Measurements from ENCODE around the gene SMC3.
"Not testable (repeated sequence)": the region's sequence is repeated elsewhere in the genome, so short reads cannot be mapped to it uniquely, and the experiment has no call there.

SMC3 gene

GRCh38 chr10:110591760-110592159 is 24.3 kb downstream of the SMC3 start:
- no peak for DNase-seq

- DNase-seq = no peak
Measured at GRCh38 chr10:110597476-110597875, 30.0 kb downstream of the SMC3 start.

- DNase-seq = peak; percentile 90
Measured at GRCh38 chr10:110600487-110601101, 33.1 kb downstream of the SMC3 start.

- no peak for DNase-seq
Measured at GRCh38 chr10:110601581-110601980, 34.1 kb downstream of the SMC3 start.

- no peak for DNase-seq
Measured at GRCh38 chr10:110608087-110608486, 40.6 kb downstream of the SMC3 start.

- peak; percentile 76 for DNase-seq
Measured at GRCh38 chr10:110609605-110610004, 42.1 kb downstream of the SMC3 start.

GRCh38 chr10:110610308-110610774 is 42.8 kb downstream of the SMC3 start:
- peak; percentile 79 for DNase-seq

GRCh38 chr10:110610781-110611180 is 43.3 kb downstream of the SMC3 start:
- not testable (repeated sequence) for DNase-seq

- no peak for DNase-seq
Measured at GRCh38 chr10:110612087-110612486, 44.6 kb downstream of the SMC3 start.

GRCh38 chr10:110612629-110613028 is 45.1 kb downstream of the SMC3 start:
- no peak for DNase-seq

GRCh38 chr10:110613341-110613995 is 46.0 kb downstream of the SMC3 start:
- no peak for DNase-seq

- DNase-seq = no peak
Measured at GRCh38 chr10:110613996-110614495, 46.6 kb downstream of the SMC3 start.

- DNase-seq = no peak
Measured at GRCh38 chr10:110615057-110615747, 47.7 kb downstream of the SMC3 start.

GRCh38 chr10:110616493-110617033 is 49.1 kb downstream of the SMC3 start:
- DNase-seq = no peak

GRCh38 chr10:110617425-110618229 is 50.1 kb downstream of the SMC3 start:
- DNase-seq = peak; percentile 93

GRCh38 chr10:110618230-110618610 is 50.7 kb downstream of the SMC3 start:
- DNase-seq = no peak

- no peak for DNase-seq
Measured at GRCh38 chr10:110619514-110620397, 52.3 kb downstream of the SMC3 start.

- DNase-seq = no peak
Measured at GRCh38 chr10:110620398-110620719, 52.9 kb downstream of the SMC3 start.

- DNase-seq = not testable (repeated sequence)
Measured at GRCh38 chr10:110623316-110623715, 55.8 kb downstream of the SMC3 start.

- DNase-seq = no peak
Measured at GRCh38 chr10:110625356-110625894, 57.9 kb downstream of the SMC3 start.
